ENCODE measurements around the gene IQGAP2.

GRCh38 chr5:76490960-76491359 lies 87.9 kb downstream of the IQGAP2 start:
- TF ChIP-seq CTCF (IDR thresholded peaks at IDR 0.05) (no peak), POLR2A (IDR thresholded peaks at IDR 0.05) (no peak), EP300 (IDR thresholded peaks at IDR 0.05) (no peak)
